HCT116 (cell line): Measurements from ENCODE around the gene PITRM1. TPM values are rescaled to one million over a fixed set of nuclear protein-coding genes. Genes with fewer than 3 reads are reported as not detected.

ENCODE experiments used
- ATAC-seq: fragments of 200-7000 bp; cut with Tn5 transposase; 2 replicates; pipeline ENCODE4 v1.9.1; 2020; ENCODE audit warnings: mild to moderate bottlenecking, moderate library complexity
- BruUV-seq: library from RNA; stranded (reverse); fragments of 400-500 nt; replicated peaks from 2 replicates; lab custom pipeline; 2021; lab: Mats Ljungman, UMichigan
- CTCF ChIA-PET: fragments of 300-600 bp; sonication (Branson Sonifier 250); formaldehyde crosslinking; loops from one replicate; lab custom pipeline; 2021; ENCODE audit warnings: antibody characterized with exemption; lab: Charles Lee
- POLR2A ChIA-PET: fragments of 300-600, 350-600 bp; sonication (Branson Sonifier 250); formaldehyde crosslinking; loops from one replicate; lab custom pipeline; 2021; ENCODE audit warnings: antibody characterized with exemption; lab: Charles Lee
- RAD21 ChIA-PET, 2 experiments: fragments of 300-600 bp; sonication (Branson Sonifier 250); formaldehyde crosslinking; loops; one replicate each; lab custom pipeline; 2023; ENCODE audit warnings: low total read pairs in 2 of 2; ENCODE audit not compliant: uncharacterized antibody in 2 of 2, unreplicated experiment in 2 of 2, low non-redundant PET in 1 of 2; lab: Charles Lee
- DNase-seq: peaks from one replicate; pipeline ENCODE4 v3.0.0-alpha.2; 2010; ENCODE audit warnings: low read depth, low spot score
- H2AFZ ChIP-seq: fragments of 200-600 bp; shearing (Covaris generic), sonication (generic); 2 replicates; pipeline ENCODE4 v1.6.1; 2017; ENCODE audit warnings: low read depth, mixed run types, mixed read lengths, antibody characterized with exemption, low read length; ENCODE audit not compliant: poor library complexity, severe bottlenecking
- H3K27ac ChIP-seq: 2 replicates; pipeline ENCODE4 v1.5.1; 2012; ENCODE audit warnings: low read depth, low read length
- H3K27me3 ChIP-seq: fragments of 200-600 bp; sonication (generic); 2 replicates; pipeline ENCODE4 v1.6.1; 2016; ENCODE audit warnings: mixed run types, low read length, mixed read lengths; ENCODE audit not compliant: insufficient read depth
- H3K36me3 ChIP-seq, 2 experiments: fragments of 200-500 bp in 1 of 2; fragments of 200-600 bp in 1 of 2; sonication (Bioruptor generic) in 1 of 2; sonication (generic) in 1 of 2; 2 replicates each; pipeline versions ENCODE4 v1.5.1 to v1.6.1; 2014 to 2016; ENCODE audit warnings: low read length in 2 of 2, inconsistent platforms in 1 of 2, mixed read lengths in 1 of 2, mixed run types in 1 of 2; ENCODE audit not compliant: insufficient read depth in 2 of 2, control insufficient read depth in 1 of 2
- H3K4me1 ChIP-seq, 2 experiments: fragments of 200-600 bp in 1 of 2; sonication (generic) in 1 of 2; 2 replicates each; pipeline versions ENCODE4 v1.5.1 to v1.6.1; 2012 to 2017; ENCODE audit warnings: low read length in 2 of 2, inconsistent platforms in 1 of 2, mild to moderate bottlenecking in 1 of 2, mixed read lengths in 1 of 2, mixed run types in 1 of 2, moderate library complexity in 1 of 2; ENCODE audit not compliant: insufficient read depth in 2 of 2, control insufficient read depth in 1 of 2
- H3K4me2 ChIP-seq: fragments of 200-600 bp; sonication (generic); 2 replicates; pipeline ENCODE4 v1.6.1; 2017; ENCODE audit warnings: mixed run types, low read length, mixed read lengths
- H3K4me3 ChIP-seq, 2 experiments: fragments of 200-600 bp in 1 of 2; sonication (generic) in 1 of 2; replicated peaks in 1 of 2; 2 replicates each; pipeline ENCODE4 v1.5.1; 2011 to 2016; ENCODE audit warnings: low read length in 2 of 2, control low read depth in 1 of 2, low read depth in 1 of 2, mild to moderate bottlenecking in 1 of 2, mixed read lengths in 1 of 2, mixed run types in 1 of 2
- H3K79me2 ChIP-seq: fragments of 200-600 bp; sonication (generic); 2 replicates; pipeline ENCODE4 v1.6.1; 2017; ENCODE audit warnings: mild to moderate bottlenecking, mixed run types, low read length, moderate library complexity, mixed read lengths; ENCODE audit not compliant: insufficient read depth
- H3K9ac ChIP-seq: fragments of 200-600 bp; sonication (generic); 2 replicates; pipeline ENCODE4 v1.6.1; 2016; ENCODE audit warnings: low read length, mixed read lengths
- H3K9me2 ChIP-seq: fragments of 200-600 bp; sonication (generic), shearing (Covaris generic); 2 replicates; pipeline ENCODE4 v1.6.1; 2017; ENCODE audit warnings: mixed run types, mild to moderate bottlenecking, moderate library complexity; ENCODE audit not compliant: insufficient read depth
- H3K9me3 ChIP-seq, 2 experiments: fragments of 200-500 bp in 1 of 2; fragments of 200-600 bp in 1 of 2; sonication (Bioruptor generic) in 1 of 2; sonication (generic) in 1 of 2; 2 replicates each; pipeline ENCODE4 v1.6.1; 2014 to 2017; ENCODE audit warnings: low read length in 2 of 2, mixed read lengths in 2 of 2, inconsistent platforms in 1 of 2, low read depth in 1 of 2, mild to moderate bottlenecking in 1 of 2, mixed run types in 1 of 2, moderate library complexity in 1 of 2; ENCODE audit not compliant: control insufficient read depth in 1 of 2, insufficient read depth in 1 of 2
- H4K20me1 ChIP-seq: fragments of 200-600 bp; sonication (generic), shearing (Covaris generic); 2 replicates; pipeline ENCODE4 v1.6.1; 2017; ENCODE audit warnings: mixed run types, mild to moderate bottlenecking, moderate library complexity; ENCODE audit not compliant: insufficient read depth
- CBX3 ChIP-seq: IDR thresholded peaks from 2 replicates; pipeline ENCODE4 v1.6.1; 2012; ENCODE audit warnings: low read depth
- CEBPB ChIP-seq: IDR thresholded peaks from 2 replicates; pipeline ENCODE4 v1.6.1; 2012; ENCODE audit warnings: low read depth
- ELF1 ChIP-seq: IDR thresholded peaks from 2 replicates; pipeline ENCODE4 v1.6.1; 2012; ENCODE audit warnings: low read depth, borderline replicate concordance
- EZH2 ChIP-seq: fragments of 200-600 bp; sonication (generic); IDR thresholded peaks from 2 replicates; pipeline ENCODE4 v1.6.1; 2017; ENCODE audit warnings: antibody characterized with exemption, mixed run types
- FOSL1 ChIP-seq: IDR thresholded peaks from 2 replicates; pipeline ENCODE4 v1.6.1; 2012; ENCODE audit warnings: low read depth
- JUND ChIP-seq: IDR thresholded peaks from 2 replicates; pipeline ENCODE4 v1.6.1; 2012
- POLR2A ChIP-seq: IDR thresholded peaks from 2 replicates; pipeline ENCODE4 v1.7.0; 2011; ENCODE audit warnings: borderline replicate concordance; ENCODE audit not compliant: insufficient read depth, insufficient read length; ENCODE audit errors: extremely low read depth
- POLR2AphosphoS5 ChIP-seq: IDR thresholded peaks from 2 replicates; pipeline ENCODE4 v1.6.1; 2011; ENCODE audit warnings: mild to moderate bottlenecking, low read depth, low read length, moderate library complexity
- RAD21 ChIP-seq: IDR thresholded peaks from 2 replicates; pipeline ENCODE4 v1.6.1; 2012; ENCODE audit warnings: low read depth, mild to moderate bottlenecking
- SP1 ChIP-seq: IDR thresholded peaks from 2 replicates; pipeline ENCODE4 v1.6.1; 2012; ENCODE audit warnings: low read depth
- SRF ChIP-seq: IDR thresholded peaks from 2 replicates; pipeline ENCODE4 v1.6.1; 2012; ENCODE audit warnings: low read depth
- TCF7L2 ChIP-seq: IDR thresholded peaks from 2 replicates; pipeline ENCODE4 v1.7.0; 2011; ENCODE audit warnings: borderline replicate concordance, inconsistent platforms; ENCODE audit not compliant: insufficient read depth, insufficient read length; ENCODE audit errors: extremely low read depth
- YY1 ChIP-seq: IDR thresholded peaks from 2 replicates; pipeline ENCODE4 v1.6.1; 2011; ENCODE audit warnings: low read length, low read depth, moderate library complexity, mild to moderate bottlenecking; ENCODE audit not compliant: insufficient replicate concordance; ENCODE audit errors: extremely low read depth
- ZFX ChIP-seq: fragments of 450-650 bp; IDR thresholded peaks from 2 replicates; pipeline ENCODE4 v1.6.1; 2017
- ZNF274 ChIP-seq: fragments of 200-500 bp; sonication (Bioruptor generic); IDR thresholded peaks from 2 replicates; pipeline ENCODE4 v1.6.1; 2014; ENCODE audit warnings: mild to moderate bottlenecking, low read depth, low read length, inconsistent platforms
- intact Hi-C: fragments of 100-400 bp; cut with micrococcal nuclease; formaldehyde crosslinking; loops from 2 replicates; pipeline ENCODE4 v1.10.0; 2022
- total RNA-seq: library from RNA; stranded (reverse); gene quantifications from one replicate; pipeline ENCODE4 v1.2.1, GENCODE V29; 2021; ENCODE audit not compliant: unreplicated experiment
- TF ChIP-seq, protein P1 (sequence below): IDR thresholded peaks from 2 replicates; pipeline ENCODE4 v1.6.1; 2012
- TF ChIP-seq, protein P2 (sequence below): IDR thresholded peaks from 2 replicates; pipeline ENCODE4 v1.6.1; 2011; ENCODE audit warnings: mild to moderate bottlenecking, low read length, moderate library complexity; ENCODE audit not compliant: insufficient replicate concordance; ENCODE audit errors: extremely low read depth
- TF ChIP-seq, protein P3 (sequence below): IDR thresholded peaks from 2 replicates; pipeline ENCODE4 v1.6.1; 2012; ENCODE audit warnings: low read depth

The PITRM1 gene
- total RNA-seq, 1 experiment from 2014 or later, result 59.5 TPM

GRCh38 chr10:3095373-3096139, 77.0 kb downstream of the PITRM1 start (continued):
- no peak for TF ChIP-seq ZNF274
- peak; percentile 62 for TF ChIP-seq POLR2AphosphoS5
- TF ChIP-seq FOSL1, result peak; percentile 91
- TF ChIP-seq ELF1, result no peak; the same call in 1 of the 2 replicates
- peak; percentile 24; the same call in 1 of the 2 replicates for TF ChIP-seq RAD21

DNA sequence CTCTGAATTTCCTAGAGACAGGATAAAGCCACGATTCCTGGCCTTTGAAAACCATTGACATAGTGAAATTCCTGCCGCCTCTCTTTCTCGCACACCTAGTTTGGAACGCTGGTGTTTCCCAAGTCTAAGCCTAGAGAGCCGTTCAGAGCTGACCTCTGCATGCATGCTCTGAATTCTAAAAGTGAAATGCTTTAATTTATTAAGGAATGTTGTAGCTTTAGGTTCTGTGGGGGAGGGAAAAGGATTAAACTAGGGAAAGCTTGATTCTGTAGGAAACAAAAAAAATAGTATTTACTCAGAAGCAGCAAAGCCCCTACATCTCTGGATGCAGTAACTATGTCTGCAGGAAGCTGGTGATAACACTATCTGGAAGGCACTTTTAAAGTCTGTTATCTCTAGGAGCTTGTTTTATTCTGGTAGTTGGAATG, 78.0 kb downstream of the PITRM1 start:
- BruUV-seq, result no TSS peak
- DNase-seq (no peak), ATAC-seq (no peak)
- H4K20me1 ChIP-seq, result no peaks in the 10 kb centered on the region
- peak overlapping the region; percentile 90 for H3K27ac ChIP-seq
- H3K9ac ChIP-seq, result peak overlapping the region; percentile 59
- H3K27me3 ChIP-seq, result no peaks in the 10 kb centered on the region
- ChIA-PET POLR2A (no interaction called here), RAD21 (interaction anchor here (1.0 kb wide), 2 partner anchors 23 kb away, joined by 3 to 5 read pairs; no protein-coding TSS in a partner anchor), CTCF (no interaction called here)
- no peaks in the 10 kb centered on the region for H3K9me3 ChIP-seq
- peaks cover 4 to 16% of the 10 kb centered on the region in 2 experiments; a peak in 2 of 4 replicates for H3K36me3 ChIP-seq
- peaks cover 69 to 79% of the 10 kb centered on the region in 2 experiments for H3K4me1 ChIP-seq
- no peak overlapping the region for H2AFZ ChIP-seq
- H3K4me3 ChIP-seq, result peak overlapping the region; percentile 1 to 15; a peak in 3 of 4 replicates
- H3K79me2 ChIP-seq, result peaks cover 88% of the 10 kb centered on the region
- intact Hi-C loops, result loop anchor here (10.0 kb wide), 1 partner anchor 670 kb away; no protein-coding TSS in a partner anchor
- no peaks in the 10 kb centered on the region for H3K9me2 ChIP-seq
- peak overlapping the region; percentile 70 for H3K4me2 ChIP-seq
- no peak for TF ChIP-seq ZNF274
- TF ChIP-seq YY1, result no peak
- TF ChIP-seq RAD21, result no peak
- no peak for TF ChIP-seq POLR2A
- TF ChIP-seq, protein P1, sequence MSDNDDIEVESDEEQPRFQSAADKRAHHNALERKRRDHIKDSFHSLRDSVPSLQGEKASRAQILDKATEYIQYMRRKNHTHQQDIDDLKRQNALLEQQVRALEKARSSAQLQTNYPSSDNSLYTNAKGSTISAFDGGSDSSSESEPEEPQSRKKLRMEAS, result no peak
- no peak for TF ChIP-seq CBX3
- TF ChIP-seq TCF7L2, result no peak
- no peak for TF ChIP-seq SP1
- no peak for TF ChIP-seq ELF1
- TF ChIP-seq JUND, result no peak
- TF ChIP-seq CEBPB, result no peak
- TF ChIP-seq EZH2, result no peak
- TF ChIP-seq, protein P2, sequence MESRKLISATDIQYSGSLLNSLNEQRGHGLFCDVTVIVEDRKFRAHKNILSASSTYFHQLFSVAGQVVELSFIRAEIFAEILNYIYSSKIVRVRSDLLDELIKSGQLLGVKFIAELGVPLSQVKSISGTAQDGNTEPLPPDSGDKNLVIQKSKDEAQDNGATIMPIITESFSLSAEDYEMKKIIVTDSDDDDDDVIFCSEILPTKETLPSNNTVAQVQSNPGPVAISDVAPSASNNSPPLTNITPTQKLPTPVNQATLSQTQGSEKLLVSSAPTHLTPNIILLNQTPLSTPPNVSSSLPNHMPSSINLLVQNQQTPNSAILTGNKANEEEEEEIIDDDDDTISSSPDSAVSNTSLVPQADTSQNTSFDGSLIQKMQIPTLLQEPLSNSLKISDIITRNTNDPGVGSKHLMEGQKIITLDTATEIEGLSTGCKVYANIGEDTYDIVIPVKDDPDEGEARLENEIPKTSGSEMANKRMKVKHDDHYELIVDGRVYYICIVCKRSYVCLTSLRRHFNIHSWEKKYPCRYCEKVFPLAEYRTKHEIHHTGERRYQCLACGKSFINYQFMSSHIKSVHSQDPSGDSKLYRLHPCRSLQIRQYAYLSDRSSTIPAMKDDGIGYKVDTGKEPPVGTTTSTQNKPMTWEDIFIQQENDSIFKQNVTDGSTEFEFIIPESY, result no peak
- TF ChIP-seq, protein P3, sequence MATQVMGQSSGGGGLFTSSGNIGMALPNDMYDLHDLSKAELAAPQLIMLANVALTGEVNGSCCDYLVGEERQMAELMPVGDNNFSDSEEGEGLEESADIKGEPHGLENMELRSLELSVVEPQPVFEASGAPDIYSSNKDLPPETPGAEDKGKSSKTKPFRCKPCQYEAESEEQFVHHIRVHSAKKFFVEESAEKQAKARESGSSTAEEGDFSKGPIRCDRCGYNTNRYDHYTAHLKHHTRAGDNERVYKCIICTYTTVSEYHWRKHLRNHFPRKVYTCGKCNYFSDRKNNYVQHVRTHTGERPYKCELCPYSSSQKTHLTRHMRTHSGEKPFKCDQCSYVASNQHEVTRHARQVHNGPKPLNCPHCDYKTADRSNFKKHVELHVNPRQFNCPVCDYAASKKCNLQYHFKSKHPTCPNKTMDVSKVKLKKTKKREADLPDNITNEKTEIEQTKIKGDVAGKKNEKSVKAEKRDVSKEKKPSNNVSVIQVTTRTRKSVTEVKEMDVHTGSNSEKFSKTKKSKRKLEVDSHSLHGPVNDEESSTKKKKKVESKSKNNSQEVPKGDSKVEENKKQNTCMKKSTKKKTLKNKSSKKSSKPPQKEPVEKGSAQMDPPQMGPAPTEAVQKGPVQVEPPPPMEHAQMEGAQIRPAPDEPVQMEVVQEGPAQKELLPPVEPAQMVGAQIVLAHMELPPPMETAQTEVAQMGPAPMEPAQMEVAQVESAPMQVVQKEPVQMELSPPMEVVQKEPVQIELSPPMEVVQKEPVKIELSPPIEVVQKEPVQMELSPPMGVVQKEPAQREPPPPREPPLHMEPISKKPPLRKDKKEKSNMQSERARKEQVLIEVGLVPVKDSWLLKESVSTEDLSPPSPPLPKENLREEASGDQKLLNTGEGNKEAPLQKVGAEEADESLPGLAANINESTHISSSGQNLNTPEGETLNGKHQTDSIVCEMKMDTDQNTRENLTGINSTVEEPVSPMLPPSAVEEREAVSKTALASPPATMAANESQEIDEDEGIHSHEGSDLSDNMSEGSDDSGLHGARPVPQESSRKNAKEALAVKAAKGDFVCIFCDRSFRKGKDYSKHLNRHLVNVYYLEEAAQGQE, result no peak
- TF ChIP-seq SRF, result no peak
- no peak for TF ChIP-seq ZFX
